Measurements from ENCODE around the gene CYB5R3.

CYB5R3 gene

DNA sequence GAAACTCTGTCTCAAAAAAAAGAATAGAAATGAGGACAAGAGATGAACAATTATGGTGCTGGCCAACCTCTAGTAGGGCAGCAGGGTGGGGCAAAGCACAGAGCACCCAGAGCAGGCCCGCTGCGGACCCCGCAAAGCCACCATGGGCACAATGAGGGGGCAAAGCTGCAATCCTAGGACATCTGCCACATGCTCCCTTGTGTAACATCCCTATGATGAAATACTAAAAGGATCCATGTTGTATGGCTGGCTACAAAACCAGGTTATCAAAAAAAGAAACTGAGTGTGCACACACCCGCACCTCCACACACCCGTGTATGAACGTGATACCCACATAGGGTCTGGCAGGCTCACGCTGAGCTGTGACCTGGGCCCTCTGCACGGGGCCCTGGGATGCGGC, 16.2 kb downstream of the CYB5R3 start:
- TF ChIP-seq, protein P1, sequence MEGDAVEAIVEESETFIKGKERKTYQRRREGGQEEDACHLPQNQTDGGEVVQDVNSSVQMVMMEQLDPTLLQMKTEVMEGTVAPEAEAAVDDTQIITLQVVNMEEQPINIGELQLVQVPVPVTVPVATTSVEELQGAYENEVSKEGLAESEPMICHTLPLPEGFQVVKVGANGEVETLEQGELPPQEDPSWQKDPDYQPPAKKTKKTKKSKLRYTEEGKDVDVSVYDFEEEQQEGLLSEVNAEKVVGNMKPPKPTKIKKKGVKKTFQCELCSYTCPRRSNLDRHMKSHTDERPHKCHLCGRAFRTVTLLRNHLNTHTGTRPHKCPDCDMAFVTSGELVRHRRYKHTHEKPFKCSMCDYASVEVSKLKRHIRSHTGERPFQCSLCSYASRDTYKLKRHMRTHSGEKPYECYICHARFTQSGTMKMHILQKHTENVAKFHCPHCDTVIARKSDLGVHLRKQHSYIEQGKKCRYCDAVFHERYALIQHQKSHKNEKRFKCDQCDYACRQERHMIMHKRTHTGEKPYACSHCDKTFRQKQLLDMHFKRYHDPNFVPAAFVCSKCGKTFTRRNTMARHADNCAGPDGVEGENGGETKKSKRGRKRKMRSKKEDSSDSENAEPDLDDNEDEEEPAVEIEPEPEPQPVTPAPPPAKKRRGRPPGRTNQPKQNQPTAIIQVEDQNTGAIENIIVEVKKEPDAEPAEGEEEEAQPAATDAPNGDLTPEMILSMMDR (IDR thresholded peaks at IDR 0.05; ENCODE audit: borderline replicate concordance, insufficient read depth, low read depth, low read length) = no peak
- no peak overlapping the region for H3K4me3 ChIP-seq (ENCODE audit: low read depth, low read length)

DNA sequence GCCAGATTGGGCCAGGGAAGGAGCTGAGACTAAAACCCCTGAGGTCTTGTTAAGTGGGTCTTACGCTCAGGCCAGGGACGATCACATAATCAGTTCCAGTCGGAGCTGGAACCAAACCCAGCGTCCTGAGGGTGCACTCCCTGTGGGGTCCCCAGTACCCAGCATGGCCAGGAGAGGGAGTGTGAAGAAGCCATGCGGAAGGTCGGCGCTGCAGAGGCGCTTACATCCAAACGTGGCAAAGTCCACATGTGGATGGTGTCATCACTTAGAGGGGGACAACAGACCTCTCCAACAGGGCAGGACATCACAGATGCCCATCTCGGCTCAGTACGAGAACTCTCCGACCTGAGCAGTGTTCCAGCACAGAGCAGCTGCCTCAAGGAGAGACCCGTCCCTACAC, 17.1 kb downstream of the CYB5R3 start:
- no peak overlapping the region for H3K4me3 ChIP-seq (ENCODE audit: low read depth, low read length)
- TF ChIP-seq, protein P1 (IDR thresholded peaks at IDR 0.05; ENCODE audit: borderline replicate concordance, insufficient read depth, low read depth, low read length) = peak; percentile 42; the same call in 1 of the 2 replicates

DNA sequence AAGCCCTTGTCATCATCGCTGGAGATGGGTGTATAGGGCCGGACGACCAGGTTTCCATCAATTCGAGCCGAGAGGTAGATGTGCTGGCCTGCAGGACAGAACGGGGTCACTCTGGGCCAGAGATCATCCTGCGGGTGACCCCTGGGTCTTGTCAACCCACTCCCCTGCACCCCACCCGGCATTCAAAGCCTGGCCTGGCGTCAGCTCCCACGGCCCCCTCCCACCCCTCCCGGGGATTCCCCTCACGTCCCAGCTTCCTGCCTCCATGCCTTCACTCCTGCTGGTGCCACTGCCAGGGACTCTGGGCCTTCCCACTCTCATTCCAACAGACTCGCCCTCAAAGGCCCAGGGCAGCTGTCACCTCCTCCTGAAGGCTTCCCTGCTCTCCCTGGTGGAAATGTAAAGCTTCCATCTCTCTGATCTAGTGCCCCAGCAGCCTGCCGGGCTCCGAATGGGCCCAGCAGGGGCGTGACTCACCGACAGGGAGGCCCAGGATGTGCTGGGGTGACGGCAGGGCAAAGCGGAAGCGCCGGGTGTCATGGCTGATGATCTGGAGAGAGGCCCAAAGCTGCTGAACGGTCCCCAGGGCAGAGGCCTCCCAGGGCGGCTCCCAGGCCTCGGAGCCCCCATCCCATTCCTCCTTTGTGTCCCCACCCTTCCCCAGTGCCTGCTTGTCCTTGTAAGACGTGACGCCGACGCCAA, 18.1 kb downstream of the CYB5R3 start:
- TF ChIP-seq, protein P1 (IDR thresholded peaks at IDR 0.05; ENCODE audit: borderline replicate concordance, insufficient read depth, low read depth, low read length) = no peak
- H3K4me3 ChIP-seq (ENCODE audit: low read depth, low read length) = no peak overlapping the region

DNA sequence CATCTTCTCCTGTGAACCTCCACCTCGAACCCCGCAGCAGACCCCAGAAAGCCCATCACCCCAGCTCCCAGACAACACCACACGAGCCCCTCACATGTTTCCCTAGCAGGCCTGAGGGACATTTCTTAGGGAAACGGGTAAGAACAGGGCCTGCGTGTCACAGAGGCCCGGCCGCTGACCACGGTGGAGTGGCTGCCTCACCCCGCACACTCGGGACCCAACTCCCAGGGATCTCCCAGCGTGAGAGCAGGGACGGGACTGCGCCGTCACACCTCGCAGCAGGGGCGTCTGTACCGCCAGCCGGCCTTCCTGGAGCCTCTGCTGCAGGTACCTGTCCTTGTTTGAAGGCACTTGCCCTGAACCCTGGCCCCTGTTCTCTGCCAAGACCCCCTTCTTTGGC, 19.0 kb downstream of the CYB5R3 start:
- H3K4me3 ChIP-seq (ENCODE audit: low read depth, low read length) = no peak overlapping the region
- TF ChIP-seq, protein P1 (IDR thresholded peaks at IDR 0.05; ENCODE audit: borderline replicate concordance, insufficient read depth, low read depth, low read length) = no peak

DNA sequence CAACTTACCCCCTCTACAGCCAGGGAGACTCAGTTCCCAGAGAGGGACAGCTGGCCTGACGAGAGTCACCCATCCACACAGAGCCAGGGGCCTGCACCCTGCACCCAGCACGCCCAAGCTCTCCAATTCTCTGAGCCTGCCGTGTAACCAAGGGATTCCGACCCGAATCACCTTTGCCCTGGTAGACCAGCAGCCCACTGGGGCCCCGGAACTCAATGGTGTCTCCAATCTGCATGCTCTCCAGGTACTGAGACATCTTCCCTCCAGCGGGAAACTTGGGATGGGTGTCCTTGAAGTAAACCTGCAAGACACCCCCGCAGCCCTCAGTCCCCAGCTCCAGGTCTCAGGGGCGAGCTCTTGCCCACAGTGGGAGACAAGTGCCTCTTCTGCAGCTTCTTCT, 21.2 kb downstream of the CYB5R3 start:
- H3K4me3 ChIP-seq (ENCODE audit: low read depth, low read length) = no peak overlapping the region
- TF ChIP-seq, protein P1 (IDR thresholded peaks at IDR 0.05; ENCODE audit: borderline replicate concordance, insufficient read depth, low read depth, low read length) = no peak

DNA sequence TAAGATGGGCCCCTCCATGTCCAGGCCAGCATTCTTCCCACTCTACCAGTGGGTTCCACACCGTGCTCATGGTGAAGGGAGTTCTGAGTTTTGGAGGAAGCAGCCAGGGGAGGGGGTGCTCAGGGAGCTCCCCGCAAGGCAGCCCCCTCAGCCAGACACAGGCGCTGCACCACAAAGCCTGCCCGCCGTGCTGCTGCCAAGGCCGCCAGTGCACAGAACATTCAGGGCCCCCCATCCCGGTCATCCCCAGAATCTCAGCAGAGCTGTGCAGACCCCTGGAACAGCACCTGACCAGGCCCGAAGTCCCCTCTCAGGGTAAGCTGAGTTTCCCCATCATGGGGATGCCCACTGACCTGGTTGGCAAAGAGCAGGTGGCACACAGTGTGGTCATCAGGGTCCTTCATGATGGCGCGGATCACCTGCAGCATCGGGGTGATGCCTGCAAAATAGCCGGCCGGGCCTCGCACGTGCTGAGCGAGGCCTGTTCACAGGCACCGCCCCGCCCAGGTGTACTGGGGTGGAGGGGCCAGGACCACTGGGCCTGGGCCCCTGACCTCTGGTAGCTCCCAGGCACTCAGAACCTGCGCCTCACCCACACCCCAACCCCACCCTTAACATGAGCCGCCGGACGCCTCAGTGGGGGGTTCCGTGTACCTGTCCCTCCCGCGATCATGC, 22.1 kb downstream of the CYB5R3 start:
- no peak overlapping the region for H3K4me3 ChIP-seq (ENCODE audit: low read depth, low read length)
- TF ChIP-seq, protein P1 (IDR thresholded peaks at IDR 0.05; ENCODE audit: borderline replicate concordance, insufficient read depth, low read depth, low read length) = no peak

DNA sequence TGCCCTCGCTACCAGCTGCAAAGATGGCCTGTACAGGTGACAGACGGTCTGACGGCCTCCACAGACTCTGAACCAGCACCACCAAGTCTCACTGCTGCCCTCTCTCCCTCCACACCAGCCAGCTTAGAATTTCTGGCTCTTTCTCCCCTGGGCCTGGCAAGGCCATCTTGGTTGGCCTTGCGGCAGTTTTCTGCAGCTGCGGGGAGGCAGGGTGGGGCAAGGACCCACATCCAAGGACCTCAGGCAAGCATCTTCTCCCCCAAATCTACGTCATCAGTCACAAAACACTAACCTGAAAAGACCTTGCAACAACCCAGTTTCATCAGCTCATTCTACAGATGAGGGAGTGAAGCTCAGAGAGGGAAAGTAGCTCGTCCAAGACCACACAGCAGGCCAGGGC, 22.8 kb downstream of the CYB5R3 start:
- no peak overlapping the region for H3K4me3 ChIP-seq (ENCODE audit: low read depth, low read length)
- TF ChIP-seq, protein P1 (IDR thresholded peaks at IDR 0.05; ENCODE audit: borderline replicate concordance, insufficient read depth, low read depth, low read length) = no peak

Measured in GM12875 (cell line).